ENCODE measurements around the gene VSTM4. TPM values are rescaled to one million over a fixed set of nuclear protein-coding genes. Genes with fewer than 3 reads are reported as not detected.

Gene VSTM4
- total and polyA plus RNA-seq, 9 of the 15 experiments (the other 6 are each of a cell fraction or from before 2014, with no cell fraction given): 1.0 to 7.9 (median 3.0) TPM

GRCh38 chr10:49007129-49007528, 108.2 kb downstream of the VSTM4 start (continued):
- no peak for TF ChIP-seq ZNF639 (CRISPR knock-in tag; conservative IDR thresholded peaks at IDR 0.05 in 1 of 2, IDR thresholded peaks at IDR 0.05 in 1 of 2)
- no peak for TF ChIP-seq XRCC4 (IDR thresholded peaks at IDR 0.05; ENCODE audit: extremely low read depth, insufficient read depth, insufficient read length)
- TF ChIP-seq TBP (optimal IDR thresholded peaks at IDR 0.05; ENCODE audit: low read depth, low read length): no peak
- no peak for TF ChIP-seq CTBP1 (IDR thresholded peaks at IDR 0.05; ENCODE audit: borderline replicate concordance)
- no peak for TF ChIP-seq NKRF (IDR thresholded peaks at IDR 0.05; ENCODE audit: borderline replicate concordance)
- no peak for TF ChIP-seq STAG1 (CRISPR knock-in tag; IDR thresholded peaks at IDR 0.05; ENCODE audit: borderline replicate concordance)
- TF ChIP-seq MCM7 (IDR thresholded peaks at IDR 0.05): no peak

- no peaks in the 10 kb centered on the region for H3K27me3 ChIP-seq (ENCODE audit: control insufficient read depth in 2 of 2, insufficient read depth in 2 of 2, low read length in 2 of 2)
- no peaks in the 10 kb centered on the region for H3K9me3 ChIP-seq (replicated peaks; ENCODE audit: control insufficient read depth, insufficient read depth, low read depth, low read length)
- no peaks in the 10 kb centered on the region for H4K20me1 ChIP-seq (replicated peaks; ENCODE audit: control insufficient read depth, insufficient read depth, low read length)
- no peaks in the 10 kb centered on the region for H3K79me2 ChIP-seq (ENCODE audit: control insufficient read depth, insufficient read depth, low read length)
- DNase-seq (ENCODE audit: extremely low read depth in 1 of 4, low spot score in 3 of 4) (no peak), FAIRE-seq (peak; percentile 11), ATAC-seq (no peak)
- no peak overlapping the region for H2AFZ ChIP-seq (ENCODE audit: low read depth, low read length)
- H3K9me1 ChIP-seq (ENCODE audit: control insufficient read depth, insufficient read depth, low read length): no peaks in the 10 kb centered on the region
- no peak overlapping the region for H3K27ac ChIP-seq (ENCODE audit: extremely low read depth, low read depth, low read length)
- H3K4me3 ChIP-seq: no peak overlapping the region
- intact Hi-C loops (cut with micrococcal nuclease) (no loop called here), in situ Hi-C loops (cut with MboI) (no loop called here)
- POLR2A ChIA-PET: interaction anchor here (0.6 kb wide), 1 partner anchor 638 kb away, joined by 3 read pairs; no protein-coding TSS in a partner anchor
- WGBS (ENCODE audit: insufficient coverage, low coverage, missing lambda C conversion rate): 19% methylated on average over 5 of the region's 5 CpGs
- no peak overlapping the region for H3K4me2 ChIP-seq (ENCODE audit: insufficient read depth, low read length)
- TF ChIP-seq PKNOX1 (IDR thresholded peaks at IDR 0.05): no peak
- no peak for TF ChIP-seq ZNF584 (CRISPR knock-in tag; IDR thresholded peaks at IDR 0.05; ENCODE audit: low read depth)
- TF ChIP-seq STAT5A (IDR thresholded peaks at IDR 0.05; ENCODE audit: borderline replicate concordance, low read length): no peak
- no peak overlapping the region for H3K9ac ChIP-seq (ENCODE audit: insufficient read depth in 1 of 2, low read depth in 2 of 2, low read length in 2 of 2)
- BruUV-seq (replicated peaks): no TSS peak
- CTCF ChIA-PET (ENCODE audit: low intra/inter-chr PET ratio): no interaction called here
- no peaks in the 10 kb centered on the region for H3K36me3 ChIP-seq (ENCODE audit: control insufficient read depth, insufficient read depth, low read length)
- H3K4me1 ChIP-seq (replicated peaks in 1 of 2; ENCODE audit: control insufficient read depth in 2 of 2, insufficient read depth in 2 of 2, low read length in 2 of 2): peaks cover 27 to 30% of the 10 kb centered on the region in 2 experiments
Measured at GRCh38 chr10:49005270-49005669, 110.1 kb downstream of the VSTM4 start.
